Tongue (tissue), 2 donors: ENCODE measurements around the gene CREB3. TPM values are rescaled to one million over a fixed set of nuclear protein-coding genes. Genes with fewer than 3 reads are reported as not detected.

Source experiments
- DNase-seq: peaks from one replicate; pipeline ENCODE4 v3.0.0-alpha.2; 2015
- total RNA-seq: library from RNA; depleted of rRNA; stranded (reverse); fragments of >200 nt; gene quantifications from one replicate; pipeline ENCODE4 v1.2.3, GENCODE V29; 2014

The CREB3 gene
- total RNA-seq, 1 donor from 2014 or later, result 20.3 TPM

DNA sequence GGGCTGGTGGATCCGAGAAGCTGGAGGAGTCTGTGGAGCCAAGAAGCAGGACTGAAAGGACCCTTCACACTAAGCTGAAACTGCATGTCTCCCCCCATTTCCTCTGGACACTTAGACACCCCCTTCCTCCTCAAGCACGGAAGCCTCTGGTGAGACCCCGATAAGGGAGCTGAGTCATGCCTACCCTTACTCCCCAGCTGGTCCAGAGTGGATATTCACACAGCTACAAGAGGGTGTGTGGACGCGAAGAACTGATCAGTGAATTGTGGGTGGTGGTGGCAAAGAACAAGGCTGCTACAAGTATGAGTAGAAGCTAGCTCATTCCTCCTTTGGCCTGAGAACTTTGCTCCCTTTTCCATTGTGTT is 4.8 kb upstream of the CREB3 start:
- DNase-seq, result no peak

DNA sequence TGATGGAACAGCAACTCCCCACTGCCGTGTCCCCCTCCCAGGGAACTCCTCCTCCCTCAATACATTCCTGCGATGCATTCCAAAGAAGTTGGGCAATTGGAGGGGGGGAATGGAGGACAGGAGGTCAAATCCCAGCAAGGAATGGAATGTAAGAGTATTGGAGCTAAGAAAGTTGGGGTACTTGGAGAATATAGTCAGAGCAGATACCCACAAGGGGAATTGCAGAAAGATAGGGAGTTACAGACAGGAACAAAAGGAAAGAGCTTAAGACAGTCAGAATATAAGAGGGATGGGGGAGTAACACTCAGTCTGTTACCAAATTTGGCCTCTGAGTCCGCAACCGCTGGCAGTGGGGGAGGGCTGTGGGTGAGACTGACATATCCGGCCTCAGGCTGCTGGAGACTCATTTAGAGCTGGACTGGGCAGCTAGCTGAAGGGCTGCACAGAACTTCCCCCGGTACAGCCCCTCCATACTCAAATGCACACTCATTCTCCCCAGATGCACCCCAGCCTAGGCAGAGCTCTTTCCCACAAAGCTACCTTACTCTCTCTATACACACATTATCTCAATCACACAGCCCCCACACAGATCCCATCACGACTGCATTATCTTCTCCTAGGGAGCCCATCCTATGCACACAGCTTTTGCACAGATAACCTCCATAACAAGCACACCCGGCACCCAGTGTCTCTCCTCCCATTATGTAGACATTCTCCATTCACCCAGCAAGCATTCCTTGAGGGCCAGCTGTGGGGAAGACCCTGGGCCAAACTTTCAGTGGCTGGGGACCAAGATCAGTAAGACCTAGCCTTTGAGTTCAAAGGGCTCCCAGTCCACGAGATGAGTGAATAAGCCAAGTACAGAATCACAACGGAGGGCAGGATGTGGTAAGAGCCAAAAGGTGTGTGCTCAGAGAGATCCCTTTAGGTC is 4.2 kb upstream of the CREB3 start:
- DNase-seq, result peak; percentile 79

DNA sequence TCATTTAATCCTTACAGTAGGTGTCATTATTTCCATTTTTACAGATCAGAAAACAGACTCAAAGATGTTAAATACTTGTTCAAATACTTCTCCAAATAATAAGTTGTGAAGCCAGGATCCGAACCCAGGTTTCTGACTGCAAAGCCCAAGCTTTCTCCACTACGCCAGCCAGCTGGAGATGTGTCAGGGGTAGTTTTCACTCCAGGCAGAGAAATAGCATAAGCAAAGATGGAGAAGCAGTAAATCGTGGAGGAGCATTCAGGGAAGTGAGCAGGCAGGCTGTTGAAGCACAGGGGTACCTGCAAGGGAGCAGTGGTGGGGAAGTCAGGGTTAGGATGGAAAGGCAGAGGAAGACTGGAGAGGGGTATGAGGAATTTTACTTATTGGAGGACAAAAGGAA is 3.4 kb upstream of the CREB3 start:
- no peak for DNase-seq

DNA sequence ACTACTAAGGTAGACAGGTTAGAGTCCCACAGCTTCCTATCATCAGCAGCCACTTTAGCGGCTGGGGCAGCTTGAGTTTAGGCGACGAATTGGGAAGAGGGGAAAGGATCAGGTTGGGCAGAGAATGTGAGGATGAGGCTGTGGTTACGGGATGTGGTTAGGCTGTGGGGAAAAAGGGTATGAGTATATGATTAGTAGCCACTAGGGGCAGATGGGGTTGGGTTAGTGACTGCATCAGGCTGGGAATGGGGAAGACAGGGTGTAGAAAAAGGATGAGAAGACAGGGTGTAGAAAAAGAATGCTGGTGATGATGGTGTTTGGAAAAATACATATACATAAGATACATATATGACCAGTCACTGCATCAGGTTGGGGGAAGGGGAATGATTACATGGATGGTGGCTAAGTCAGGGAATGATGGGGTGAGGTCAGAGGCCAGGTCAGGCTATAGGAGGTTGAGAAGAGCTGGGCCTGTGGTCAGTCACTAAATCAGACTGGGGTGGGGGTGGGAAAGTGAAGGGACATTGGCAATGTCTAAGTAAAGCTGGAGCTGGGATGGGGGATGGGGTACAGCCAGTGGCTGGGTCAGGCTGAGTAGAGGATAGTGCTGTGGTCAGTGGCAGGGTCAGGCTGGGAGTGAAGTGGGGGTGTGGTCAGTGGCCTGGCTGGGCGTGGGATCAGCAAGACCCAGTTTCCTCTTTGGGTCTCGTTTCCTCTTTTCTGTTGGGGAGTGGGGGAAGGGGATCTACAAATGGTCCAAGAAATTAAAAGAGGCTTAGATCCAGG is 2.6 kb upstream of the CREB3 start:
- DNase-seq, result peak; percentile 49

DNA sequence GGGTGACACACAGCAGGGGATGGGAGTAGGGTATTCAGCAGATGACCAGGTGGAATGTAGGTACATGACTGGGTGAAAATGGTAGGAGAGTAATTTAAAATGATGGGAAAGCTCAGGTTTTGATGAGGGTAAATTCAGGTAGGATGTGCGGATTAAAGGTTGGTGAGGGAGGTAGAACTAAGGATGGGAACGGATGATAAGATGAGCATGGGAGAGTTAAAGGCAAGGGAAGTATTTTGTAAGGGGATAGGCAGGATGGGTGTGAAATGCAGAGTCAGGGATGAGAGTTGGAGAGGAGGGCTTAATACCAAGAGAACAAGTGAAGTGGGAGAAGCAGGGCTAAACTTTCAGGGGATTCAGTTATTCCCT is 2.0 kb upstream of the CREB3 start:
- no peak for DNase-seq

DNA sequence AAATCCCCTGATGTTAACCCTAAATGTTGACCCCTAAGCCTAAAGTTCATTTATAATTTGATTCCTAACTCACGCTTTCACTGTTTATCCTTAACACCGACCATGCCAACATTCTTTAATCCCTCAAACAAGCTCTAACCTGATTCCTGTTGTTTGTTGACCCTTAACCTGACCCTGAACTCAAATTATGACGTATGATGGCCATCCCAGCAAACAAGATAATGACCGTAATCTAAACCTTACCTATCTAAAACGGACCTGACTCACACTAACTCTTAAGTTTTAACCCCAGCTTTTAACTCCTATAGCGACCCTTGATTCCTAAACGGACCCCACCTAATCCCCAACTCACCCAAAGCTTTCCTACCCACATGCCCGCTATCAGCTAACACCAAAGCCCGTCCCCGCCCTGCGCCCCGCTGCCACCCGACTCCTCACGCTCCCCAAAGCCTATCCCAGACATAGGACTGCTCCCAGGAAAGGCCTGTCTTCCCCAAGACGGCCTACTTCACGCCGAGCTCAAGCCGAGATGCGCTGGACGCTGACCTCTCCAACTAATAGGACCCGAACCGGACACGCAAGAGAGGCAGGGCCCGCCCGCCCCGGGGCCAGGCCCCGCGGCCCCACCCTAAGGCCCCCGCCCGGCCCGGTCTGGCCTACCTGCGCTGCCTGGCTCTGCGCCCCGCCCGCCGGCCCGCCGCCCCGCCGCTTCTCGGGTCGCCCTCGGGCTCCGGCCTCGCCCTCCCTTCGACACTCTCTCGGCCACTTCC is 866 bp upstream of the CREB3 start:
- no peak for DNase-seq

DNA sequence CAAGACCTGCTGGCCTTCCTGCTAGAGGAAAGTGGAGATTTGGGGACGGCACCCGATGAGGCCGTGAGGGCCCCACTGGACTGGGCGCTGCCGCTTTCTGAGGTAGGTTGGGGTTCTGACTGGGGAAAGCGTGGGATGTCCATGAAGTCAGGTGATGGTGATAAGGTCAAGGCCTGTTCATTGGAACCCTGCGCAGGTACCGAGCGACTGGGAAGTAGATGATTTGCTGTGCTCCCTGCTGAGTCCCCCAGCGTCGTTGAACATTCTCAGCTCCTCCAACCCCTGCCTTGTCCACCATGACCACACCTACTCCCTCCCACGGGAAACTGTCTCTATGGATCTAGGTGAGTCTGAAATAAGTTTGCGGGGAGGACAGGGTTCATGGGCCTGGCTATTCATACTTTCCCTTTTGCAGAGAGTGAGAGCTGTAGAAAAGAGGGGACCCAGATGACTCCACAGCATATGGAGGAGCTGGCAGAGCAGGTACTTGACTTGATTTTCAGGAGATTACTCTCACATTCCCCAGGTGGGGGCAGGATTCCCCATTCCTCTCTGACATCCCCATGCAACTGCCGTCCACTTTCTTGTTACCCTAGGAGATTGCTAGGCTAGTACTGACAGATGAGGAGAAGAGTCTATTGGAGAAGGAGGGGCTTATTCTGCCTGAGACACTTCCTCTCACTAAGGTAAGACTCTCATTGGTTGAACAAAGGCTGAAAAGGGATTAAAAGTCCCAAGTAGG is 505 bp downstream of the CREB3 start:
- peak; percentile 60 for DNase-seq

DNA sequence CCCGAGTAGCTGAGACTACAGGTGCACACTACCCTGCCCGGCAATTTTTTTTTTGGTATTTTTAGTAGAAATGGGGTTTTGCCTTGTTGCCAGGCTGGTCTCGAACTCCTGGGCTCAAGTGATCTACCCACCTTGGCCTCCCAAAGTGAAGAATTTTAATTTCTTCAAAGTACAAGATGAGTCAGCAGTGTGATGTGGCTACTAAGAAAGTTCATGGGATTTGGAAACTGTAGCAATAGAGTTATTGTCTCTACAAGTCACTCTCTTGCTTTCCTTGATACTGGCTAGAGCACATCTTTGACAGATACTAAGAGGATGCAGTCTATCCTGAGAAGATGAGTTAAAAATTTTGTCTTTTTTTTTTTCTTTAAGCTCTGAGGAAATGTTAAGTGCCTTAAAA is 1.6 kb downstream of the CREB3 start:
- DNase-seq, result no peak

DNA sequence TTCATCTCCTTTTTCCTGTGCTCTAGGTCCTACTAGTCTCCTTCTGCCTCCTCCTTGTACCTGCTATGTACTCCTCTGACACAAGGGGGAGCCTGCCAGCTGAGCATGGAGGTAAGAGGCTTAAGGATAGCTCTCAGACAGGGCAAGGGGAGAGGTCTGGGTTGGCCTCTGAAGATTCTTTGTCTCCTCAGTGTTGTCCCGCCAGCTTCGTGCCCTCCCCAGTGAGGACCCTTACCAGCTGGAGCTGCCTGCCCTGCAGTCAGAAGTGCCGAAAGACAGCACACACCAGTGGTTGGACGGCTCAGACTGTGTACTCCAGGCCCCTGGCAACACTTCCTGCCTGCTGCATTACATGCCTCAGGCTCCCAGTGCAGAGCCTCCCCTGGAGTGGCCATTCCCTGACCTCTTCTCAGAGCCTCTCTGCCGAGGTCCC is 3.8 kb downstream of the CREB3 start:
- DNase-seq, result peak; percentile 78

DNA sequence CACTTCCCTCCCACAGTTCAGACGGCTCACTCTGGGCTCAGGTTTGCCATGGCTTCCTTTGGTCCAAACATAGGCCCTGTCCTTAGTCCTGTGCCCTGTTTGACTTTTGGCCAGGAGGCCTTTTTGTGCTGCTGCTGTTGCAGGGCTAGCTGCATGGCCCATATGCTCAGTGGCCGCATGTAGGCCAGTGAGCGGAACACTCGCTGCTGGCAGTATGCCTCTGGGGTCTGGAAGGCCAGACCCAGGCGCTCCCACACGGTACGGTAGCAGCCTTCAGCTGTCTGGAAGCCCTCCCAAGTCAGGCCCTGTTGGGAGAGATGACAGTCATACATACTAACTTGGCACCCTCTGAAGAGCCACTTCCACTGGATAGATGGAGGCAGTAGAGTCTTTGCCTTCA is 4.7 kb downstream of the CREB3 start:
- no peak for DNase-seq

DNA sequence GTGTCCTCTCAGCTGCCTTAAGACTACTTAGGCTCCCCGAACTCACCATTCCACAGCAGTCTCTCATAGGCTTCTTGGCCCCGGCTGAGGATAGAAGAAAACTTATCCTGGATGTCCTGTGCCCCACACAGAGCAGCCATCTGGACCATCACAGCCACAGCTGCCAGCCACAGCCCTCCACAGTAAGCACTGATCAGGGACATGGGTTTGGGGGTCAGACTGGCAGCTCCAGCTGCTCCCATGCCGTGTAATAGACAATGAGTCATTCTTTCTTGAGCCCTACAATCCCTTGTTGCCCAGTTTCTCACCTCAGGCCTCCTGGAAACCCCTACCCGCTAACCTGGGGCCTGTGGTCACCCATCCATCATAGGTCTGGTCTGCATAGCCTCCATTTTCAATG is 5.7 kb downstream of the CREB3 start:
- DNase-seq, result no peak

DNA sequence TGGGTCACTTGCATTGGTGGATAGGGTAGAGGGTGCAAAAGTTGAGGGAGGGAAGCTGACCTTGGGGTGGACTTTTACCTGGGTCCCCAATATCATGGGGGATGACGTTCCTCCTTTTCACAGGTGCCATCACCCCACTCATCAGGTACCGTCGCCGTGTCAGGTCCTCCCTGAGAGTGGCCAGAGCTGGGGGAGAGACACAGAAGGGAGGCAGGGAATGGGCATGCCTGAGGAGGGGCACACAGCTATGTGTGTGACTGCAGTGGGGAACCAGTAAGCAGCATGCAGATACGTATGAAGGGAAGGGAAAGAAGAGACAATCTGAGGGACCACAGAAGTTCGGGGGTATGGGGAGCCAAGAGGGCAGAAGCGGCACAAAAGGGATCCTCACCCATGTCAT is 6.5 kb downstream of the CREB3 start:
- DNase-seq, result no peak

DNA sequence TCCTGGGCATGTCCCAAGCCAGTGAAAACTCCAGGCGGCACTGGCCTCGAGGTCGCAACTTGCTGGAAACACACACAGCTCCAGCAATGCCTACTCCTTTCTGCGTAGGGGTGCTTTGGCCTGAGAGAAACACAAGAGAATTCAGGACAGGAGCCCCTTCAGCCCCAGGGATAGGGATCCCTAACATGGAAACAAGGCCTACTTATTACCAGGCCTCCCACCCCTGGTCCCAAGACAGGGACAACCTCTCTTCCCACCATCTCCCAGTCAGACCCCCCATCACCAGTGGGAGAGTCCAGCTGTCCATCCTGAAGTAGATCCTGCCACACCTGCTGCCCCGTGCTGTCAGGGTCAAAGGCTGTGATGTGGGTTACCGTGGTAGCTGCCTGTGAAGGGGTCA is 7.8 kb downstream of the CREB3 start:
- DNase-seq, result no peak

DNA sequence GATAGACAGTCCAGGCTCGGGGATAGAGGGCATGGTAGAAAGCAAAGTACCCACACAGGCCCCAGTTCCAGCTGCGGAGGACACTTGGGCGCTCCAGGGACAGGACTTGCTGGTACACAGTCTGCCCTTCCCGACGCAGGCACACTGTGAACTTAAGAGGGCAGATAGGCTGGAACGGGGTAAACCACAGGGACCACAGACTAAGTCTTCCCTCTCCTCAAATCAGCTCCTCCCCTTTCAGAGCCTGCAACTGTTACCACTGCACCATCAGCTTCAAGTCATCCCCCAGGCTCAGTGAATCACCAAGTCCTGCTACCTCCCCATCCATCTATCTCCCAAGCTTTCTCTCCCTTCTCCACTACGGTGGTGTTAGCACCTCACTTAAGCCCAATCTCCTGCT is 9.3 kb downstream of the CREB3 start:
- DNase-seq, result no peak

DNA sequence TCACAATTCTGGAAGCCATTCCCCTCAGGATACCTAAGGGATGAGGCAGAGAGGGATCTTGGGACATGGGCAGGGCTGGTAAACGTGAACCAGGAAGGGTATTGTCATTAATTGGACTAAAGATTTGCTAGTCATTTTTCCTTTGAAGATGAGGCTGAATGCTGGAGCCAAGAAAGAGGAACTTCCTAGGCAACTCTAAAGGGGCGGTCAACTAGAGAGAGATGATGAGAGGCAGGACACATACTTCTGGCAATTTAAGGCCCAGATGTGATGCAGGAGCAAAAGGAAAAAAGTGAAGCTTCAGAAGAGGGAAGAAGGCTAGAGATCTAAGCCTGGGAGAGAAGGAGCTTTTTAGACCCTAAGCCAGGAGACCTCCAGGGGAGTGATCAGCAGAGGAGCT is 11.0 kb downstream of the CREB3 start:
- DNase-seq, result no peak

DNA sequence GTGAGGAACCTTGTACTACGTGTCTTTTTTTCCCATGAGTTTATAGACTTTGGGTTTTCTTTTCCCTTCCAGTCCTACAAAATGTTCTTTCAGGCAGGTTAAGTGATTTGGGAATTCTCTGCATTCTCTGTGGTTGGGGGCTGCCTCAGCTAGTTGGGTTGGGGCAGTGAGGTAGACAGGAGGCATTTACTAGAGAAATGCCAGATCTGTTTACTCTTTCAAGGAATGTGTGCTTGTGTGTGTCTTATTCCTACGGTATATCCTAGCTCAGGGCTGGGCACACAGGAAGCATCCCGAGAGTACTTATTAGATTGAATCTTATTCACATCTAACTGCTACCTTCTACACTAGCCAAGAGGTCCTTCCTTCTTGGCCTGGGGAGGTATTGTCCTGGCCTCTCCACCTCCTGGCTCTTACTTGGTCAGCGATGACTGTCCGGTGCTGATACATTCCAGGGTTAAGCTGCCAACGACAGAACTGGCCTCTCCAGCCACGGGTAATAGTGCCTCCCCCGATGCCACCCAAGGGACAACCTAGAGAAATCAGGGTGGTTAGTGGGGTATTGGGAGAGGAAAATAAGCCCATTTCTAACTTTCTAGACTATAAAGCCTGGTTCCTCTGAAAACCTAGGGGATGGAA is 11.5 kb downstream of the CREB3 start:
- no peak for DNase-seq

DNA sequence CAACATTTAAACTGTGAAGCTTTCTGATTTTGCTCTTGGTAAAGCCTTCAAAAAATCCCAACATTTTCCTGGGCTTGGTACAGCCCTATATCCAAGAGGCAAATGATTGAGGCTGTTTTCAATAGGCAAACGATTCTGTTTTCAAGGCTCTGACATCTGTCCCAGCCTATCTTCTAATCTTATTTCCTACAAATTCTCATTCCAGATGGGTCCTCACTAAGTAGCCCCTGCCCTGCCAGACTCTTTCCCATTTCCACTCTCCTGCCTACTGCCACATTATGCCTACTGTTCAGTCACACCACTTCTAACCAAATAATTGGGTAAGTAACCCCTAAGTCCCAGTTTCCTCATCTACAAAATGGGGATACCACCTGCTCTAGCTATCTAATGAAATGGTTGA is 13.1 kb downstream of the CREB3 start:
- DNase-seq, result no peak

DNA sequence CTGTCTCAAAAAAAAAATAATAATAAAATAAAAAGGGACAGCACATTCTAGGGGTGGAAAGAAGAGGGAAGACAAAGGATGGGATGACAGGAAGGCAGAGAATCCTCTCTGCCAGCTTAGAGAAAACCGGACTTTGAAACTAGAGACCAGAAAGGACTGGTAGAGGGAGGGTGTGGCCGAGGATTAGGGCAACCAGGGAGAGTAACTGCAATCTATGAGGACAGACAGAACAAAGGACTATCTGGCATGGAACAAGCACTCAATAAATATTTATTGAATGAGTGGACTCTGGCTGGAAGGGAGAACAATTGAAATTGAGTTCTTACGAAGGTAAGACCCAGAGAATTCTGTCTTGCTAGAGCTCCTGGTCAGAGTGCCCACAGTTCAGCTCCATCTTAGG is 14.1 kb downstream of the CREB3 start:
- DNase-seq, result no peak

DNA sequence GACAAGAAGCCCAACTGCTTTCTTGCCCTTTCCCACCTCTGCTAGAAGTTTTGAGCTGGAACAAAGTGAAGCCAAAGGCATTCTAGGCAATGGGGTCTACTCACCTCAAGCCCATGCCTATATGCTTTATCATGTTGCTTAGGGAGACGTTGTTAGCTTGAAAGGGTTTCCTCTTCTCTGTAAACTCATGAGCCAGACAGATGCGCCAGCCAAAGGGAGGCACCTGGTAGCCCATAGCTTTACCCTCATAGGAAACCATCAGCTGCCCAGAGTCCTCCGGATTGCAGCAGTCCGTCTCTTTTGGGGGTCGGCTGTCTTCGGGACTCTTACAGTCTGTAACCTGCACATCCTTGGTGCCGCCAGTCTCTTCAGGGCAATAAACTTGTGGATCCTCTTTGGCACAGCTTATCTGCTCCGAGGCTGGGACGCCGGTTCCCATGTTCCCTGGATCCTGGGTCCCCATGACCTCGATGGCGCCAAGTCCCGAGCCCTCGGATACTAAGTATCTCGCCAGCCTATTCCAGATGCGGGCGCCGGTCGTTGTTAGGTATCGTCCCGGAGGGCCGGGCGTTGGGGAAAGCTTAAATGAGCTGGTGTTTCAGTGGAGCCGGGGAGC is 15.9 kb downstream of the CREB3 start:
- DNase-seq, result no peak

DNA sequence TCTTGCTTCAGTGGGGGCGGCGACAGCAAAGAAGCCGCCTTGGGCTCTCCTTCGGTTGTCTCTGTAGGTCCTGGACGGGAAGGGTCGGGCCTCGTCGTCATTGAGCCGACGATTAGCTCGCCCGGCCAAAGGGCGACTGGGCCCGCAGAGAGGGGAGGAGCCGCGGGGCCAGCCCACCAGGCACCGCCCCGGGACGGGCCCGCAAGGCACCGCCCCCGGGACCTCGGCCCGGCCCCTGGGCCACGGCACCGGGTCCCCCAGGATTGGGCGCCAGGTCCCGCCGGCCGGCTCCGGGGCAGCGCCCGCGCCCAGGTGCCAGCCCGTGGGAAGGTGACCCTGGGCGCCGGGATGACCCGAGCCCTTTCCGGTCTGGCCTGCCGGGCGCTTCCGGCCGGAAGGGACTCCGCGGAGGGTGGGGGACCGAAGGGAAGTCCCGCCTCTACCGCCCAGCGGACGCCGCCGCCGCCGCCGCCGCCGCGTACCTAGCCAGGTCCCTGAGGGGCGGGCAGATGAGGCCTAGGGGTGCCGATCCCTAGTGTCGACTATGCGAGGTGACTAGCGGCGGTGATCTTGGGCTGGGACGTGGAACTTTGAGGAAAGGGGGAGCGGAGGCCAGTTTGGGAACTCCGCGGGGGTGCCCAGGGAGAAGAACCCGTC is 16.5 kb downstream of the CREB3 start, which contains the start of the genes GBA2 and RGP1:
TSS of gene GBA2 (minus strand) at position 371 of the 657 bp plus-strand sequence. CDS start 524 bp downstream, outside the sequence.
TSS of gene RGP1 (plus strand) at position 430 of the 657 bp plus-strand sequence. CDS start 469 bp downstream, outside the sequence.
- peak; percentile 81 for DNase-seq
